GM12872 (cell line): Measurements from ENCODE around the gene CNTNAP4.

Source experiments
- TF ChIP-seq, protein P1 (sequence below): IDR thresholded peaks from 3 replicates; pipeline ENCODE4 v1.5.1; 2011; ENCODE audit warnings: low read depth, mild to moderate bottlenecking, low read length, moderate library complexity; ENCODE audit not compliant: insufficient read depth

The CNTNAP4 gene

DNA sequence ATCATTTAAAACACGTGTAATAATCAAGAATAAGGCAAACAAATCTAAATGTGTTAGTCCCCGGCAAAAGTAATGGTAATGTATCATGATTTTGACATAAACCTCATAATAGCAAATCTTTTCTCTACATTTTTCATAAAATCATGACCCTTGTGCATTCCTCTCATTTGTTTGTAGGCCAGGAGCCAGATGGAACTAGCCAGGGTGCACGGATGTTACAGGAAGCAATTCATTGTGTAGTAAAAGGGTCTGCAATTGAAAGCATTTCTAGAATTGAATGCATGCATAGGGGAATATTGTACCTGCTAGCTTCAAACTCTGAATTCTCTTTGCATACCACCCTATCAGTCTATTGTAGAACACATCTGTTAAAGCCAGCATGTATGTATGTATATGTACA is 66.6 kb downstream of the CNTNAP4 start:
- TF ChIP-seq, protein P1, sequence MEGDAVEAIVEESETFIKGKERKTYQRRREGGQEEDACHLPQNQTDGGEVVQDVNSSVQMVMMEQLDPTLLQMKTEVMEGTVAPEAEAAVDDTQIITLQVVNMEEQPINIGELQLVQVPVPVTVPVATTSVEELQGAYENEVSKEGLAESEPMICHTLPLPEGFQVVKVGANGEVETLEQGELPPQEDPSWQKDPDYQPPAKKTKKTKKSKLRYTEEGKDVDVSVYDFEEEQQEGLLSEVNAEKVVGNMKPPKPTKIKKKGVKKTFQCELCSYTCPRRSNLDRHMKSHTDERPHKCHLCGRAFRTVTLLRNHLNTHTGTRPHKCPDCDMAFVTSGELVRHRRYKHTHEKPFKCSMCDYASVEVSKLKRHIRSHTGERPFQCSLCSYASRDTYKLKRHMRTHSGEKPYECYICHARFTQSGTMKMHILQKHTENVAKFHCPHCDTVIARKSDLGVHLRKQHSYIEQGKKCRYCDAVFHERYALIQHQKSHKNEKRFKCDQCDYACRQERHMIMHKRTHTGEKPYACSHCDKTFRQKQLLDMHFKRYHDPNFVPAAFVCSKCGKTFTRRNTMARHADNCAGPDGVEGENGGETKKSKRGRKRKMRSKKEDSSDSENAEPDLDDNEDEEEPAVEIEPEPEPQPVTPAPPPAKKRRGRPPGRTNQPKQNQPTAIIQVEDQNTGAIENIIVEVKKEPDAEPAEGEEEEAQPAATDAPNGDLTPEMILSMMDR: no peak

DNA sequence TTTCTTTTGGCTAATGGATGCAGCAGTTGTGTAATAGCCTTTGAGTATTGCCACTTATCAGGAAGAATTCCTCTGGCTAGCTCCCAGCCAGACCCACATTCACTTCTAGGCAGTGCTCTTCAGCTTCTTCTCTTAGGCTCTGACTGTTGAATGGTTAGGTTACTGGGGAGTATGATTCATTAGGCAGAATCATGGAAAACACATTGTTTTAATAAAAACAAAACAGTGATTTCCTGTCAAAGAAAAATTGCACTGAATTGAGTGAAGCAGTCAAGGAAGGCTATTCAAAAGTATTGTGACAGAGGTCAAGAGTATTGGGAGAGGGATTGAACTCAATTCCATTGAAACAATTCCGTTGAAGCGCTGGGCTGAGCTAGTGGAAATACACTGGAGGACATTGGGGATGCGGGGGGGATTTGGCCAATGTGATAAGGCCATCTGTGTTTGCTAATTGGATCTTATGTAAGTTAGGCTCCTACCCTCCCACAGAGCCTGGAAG is 68.0 kb downstream of the CNTNAP4 start:
- TF ChIP-seq, protein P1: no peak

DNA sequence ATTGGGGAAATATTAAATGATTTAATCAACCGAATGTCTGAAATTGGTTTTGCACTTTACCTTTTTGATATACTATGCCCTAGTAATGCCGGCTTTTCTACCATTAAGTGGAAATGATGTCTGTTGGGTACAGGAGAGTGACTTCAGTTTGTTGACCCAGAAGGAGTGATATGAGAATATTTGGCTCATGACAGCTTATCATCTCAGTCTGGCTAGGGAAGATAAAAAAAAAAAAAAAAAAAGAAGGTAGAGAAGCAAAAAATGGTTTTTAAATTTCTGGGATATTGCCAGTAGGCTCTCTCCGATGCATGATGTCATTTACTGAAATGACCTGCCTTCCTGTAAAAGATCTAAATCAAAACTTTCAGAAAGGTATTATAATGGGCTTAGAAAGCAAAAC is 69.0 kb downstream of the CNTNAP4 start:
- TF ChIP-seq, protein P1: no peak

DNA sequence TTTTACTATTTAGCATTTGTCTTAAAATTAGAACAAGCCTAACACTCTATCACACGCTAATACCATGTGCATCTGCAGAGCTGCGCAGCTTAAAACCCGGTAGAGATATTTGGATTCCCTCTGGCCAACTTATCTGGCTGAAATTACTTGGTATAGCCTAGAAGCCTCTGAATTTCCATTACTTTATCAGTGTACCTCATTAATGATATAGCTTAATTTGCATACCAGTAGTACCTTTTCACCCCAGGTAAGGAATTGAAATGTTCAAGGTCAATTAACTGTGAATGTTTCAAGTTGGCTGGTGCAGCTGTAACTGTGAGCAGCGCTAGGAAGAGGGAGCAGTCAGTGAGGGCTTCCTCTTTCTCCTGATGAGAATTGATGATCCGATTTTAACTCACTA is 74.2 kb downstream of the CNTNAP4 start:
- TF ChIP-seq, protein P1: no peak

DNA sequence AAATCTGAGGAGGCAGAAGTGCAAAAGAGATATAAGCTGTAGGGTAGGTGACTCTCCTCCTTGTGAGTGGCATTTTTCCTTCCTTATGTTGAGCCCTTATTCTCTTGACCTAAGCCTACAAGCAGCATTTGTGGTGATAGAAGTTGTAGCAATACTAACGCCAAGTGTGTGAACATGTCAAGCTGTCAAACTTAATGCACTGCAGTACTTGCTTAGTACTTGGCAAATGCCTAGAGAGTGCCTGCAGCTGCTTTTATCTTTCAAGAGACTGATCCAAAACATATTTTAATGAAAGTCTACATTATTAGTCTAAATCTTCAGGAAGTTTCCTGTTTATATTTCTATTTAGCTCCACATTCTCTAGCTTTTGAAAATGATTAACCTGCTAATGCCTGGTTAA is 83.2 kb downstream of the CNTNAP4 start:
- TF ChIP-seq, protein P1: no peak

DNA sequence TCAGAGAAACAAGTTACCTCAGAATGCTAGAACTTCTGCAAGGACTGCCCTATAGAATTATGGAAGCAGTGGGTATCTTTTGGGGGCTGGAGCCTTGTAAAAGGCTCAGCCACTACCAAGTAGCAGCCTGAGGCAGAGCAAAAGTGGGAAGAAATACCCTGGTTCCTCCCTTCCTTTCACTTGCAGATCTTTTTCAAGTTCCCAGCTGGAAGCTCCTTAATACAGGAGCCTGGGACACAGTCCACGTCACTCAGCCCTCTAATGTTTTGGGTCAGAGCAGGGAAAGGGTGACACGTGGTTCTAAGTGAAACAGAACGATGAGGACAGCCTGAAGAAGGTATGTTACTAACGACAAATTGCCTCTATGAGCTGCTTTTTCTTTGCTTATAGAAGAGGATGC is 93.1 kb downstream of the CNTNAP4 start:
- TF ChIP-seq, protein P1: no peak

DNA sequence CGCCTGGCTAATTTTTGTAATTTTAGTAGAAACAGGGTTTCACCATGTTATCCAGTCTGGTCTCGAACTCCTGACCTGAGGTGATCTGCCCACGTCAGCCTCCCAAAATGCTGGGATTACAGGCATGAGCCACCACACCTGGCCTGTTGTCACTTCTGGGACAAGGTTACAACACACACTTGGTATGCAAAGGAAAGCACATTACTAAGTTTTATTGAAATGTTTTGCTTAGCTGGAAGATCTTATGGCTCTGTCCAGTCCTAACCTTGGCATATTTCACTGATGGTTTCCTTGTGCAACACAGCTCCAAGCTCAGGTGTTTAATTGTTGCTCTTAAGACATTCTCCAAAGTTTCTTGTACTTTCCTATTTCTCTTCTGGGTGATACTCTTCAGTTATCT is 94.2 kb downstream of the CNTNAP4 start:
- TF ChIP-seq, protein P1: no peak

DNA sequence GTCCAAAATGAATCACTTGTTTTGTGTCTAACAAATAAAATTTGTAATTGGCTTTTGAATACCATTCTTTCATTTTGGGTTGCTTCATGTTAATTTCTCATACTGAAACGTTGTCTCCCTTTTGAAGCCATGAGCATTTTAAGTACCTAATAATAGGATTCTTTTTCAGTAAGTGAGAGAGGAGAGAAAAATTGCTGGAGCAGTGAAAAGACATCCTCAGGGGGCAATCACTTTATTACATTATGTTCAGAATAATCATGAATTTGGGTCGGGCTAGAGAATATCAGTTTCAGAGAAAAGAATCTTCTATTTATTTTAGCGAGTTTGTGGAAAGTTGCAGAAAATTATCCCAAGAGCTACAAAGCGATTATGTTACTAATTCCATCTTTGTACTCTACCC is 96.8 kb downstream of the CNTNAP4 start:
- TF ChIP-seq, protein P1: no peak
